Measurements from ENCODE around the gene TOP2B. TPM values are rescaled to one million over a fixed set of nuclear protein-coding genes. Genes with fewer than 3 reads are reported as not detected.

Gene TOP2B
- total and polyA plus RNA-seq, 5 experiments from 2014 or later, result 65.7 to 199 (median 122) TPM

- DNase-seq (no peak), ATAC-seq (no peak)
- no peak overlapping the region for H3K27ac Mint-ChIP-seq
- H3K4me3 Mint-ChIP-seq, result no peak overlapping the region
- H3K27me3 Mint-ChIP-seq, result peaks cover 0 to 17% (median 1%) of the 10 kb centered on the region in 5 donors
- H3K36me3 Mint-ChIP-seq, result no peaks in the 10 kb centered on the region
- no peaks in the 10 kb centered on the region for H3K9me3 Mint-ChIP-seq
- POLR2A ChIA-PET, result no interaction called here
- H3K4me1 Mint-ChIP-seq, result no peaks in the 10 kb centered on the region
These were observed 78.2 kb downstream of the TOP2B start for GRCh38 chr3:25586553-25586952.

GRCh38 chr3:25586167-25586505 lies 78.6 kb downstream of the TOP2B start:
- no peak for ATAC-seq
- Mint-ChIP-seq H3K4me3 (no peak overlapping the region), H3K9me3 (no peaks in the 10 kb centered on the region), H3K27ac (peak overlapping the region in 2 of 10 donors; percentile 5 to 57), H3K4me1 (no peaks in the 10 kb centered on the region), H3K27me3 (peaks cover 0 to 21% (median 1%) of the 10 kb centered on the region in 5 donors), H3K36me3 (no peaks in the 10 kb centered on the region)
- POLR2A ChIA-PET, result no interaction called here
- DNase-seq, result no peak

- Mint-ChIP-seq H3K9me3 (no peaks in the 10 kb centered on the region), H3K36me3 (no peaks in the 10 kb centered on the region), H3K4me3 (no peak overlapping the region), H3K4me1 (no peaks in the 10 kb centered on the region), H3K27me3 (peaks cover 0 to 21% (median 1%) of the 10 kb centered on the region in 5 donors), H3K27ac (peak overlapping the region in 1 of 10 donors; percentile 5)
- POLR2A ChIA-PET, result no interaction called here
- DNase-seq (no peak), ATAC-seq (no peak)
These were observed 79.1 kb downstream of the TOP2B start for GRCh38 chr3:25585361-25586166.

- POLR2A ChIA-PET, result no interaction called here
- H3K36me3 Mint-ChIP-seq, result no peaks in the 10 kb centered on the region
- peak overlapping the region in 2 of 10 donors; percentile 43 to 68 for H3K27ac Mint-ChIP-seq
- H3K9me3 Mint-ChIP-seq, result no peaks in the 10 kb centered on the region
- no peaks in the 10 kb centered on the region for H3K4me1 Mint-ChIP-seq
- H3K4me3 Mint-ChIP-seq, result no peak overlapping the region
- H3K27me3 Mint-ChIP-seq, result peaks cover 1 to 21% (median 2%) of the 10 kb centered on the region in 5 donors
- DNase-seq, result no peak
- ATAC-seq, result no peak
These were observed 80.5 kb downstream of the TOP2B start for GRCh38 chr3:25584011-25584789.

- POLR2A ChIA-PET, result no interaction called here
- Mint-ChIP-seq H3K4me3 (no peak overlapping the region), H3K27ac (no peak overlapping the region), H3K27me3 (peaks cover 1 to 26% (median 3%) of the 10 kb centered on the region in 5 donors), H3K9me3 (no peaks in the 10 kb centered on the region), H3K4me1 (no peaks in the 10 kb centered on the region), H3K36me3 (no peaks in the 10 kb centered on the region)
- ATAC-seq, result no peak
- no peak for DNase-seq
These were observed 81.4 kb downstream of the TOP2B start for GRCh38 chr3:25583343-25583742.

- no peak for DNase-seq
These were observed 82.5 kb downstream of the TOP2B start for GRCh38 chr3:25582242-25582641.

GRCh38 chr3:25581823-25582222 lies 82.9 kb downstream of the TOP2B start:
- H3K4me3 Mint-ChIP-seq, result no peak overlapping the region
- POLR2A ChIA-PET, result no interaction called here
- H3K4me1 Mint-ChIP-seq, result no peaks in the 10 kb centered on the region
- H3K36me3 Mint-ChIP-seq, result no peaks in the 10 kb centered on the region
- DNase-seq, result no peak
- peaks cover 1 to 35% (median 7%) of the 10 kb centered on the region in 5 donors for H3K27me3 Mint-ChIP-seq
- H3K9me3 Mint-ChIP-seq, result no peaks in the 10 kb centered on the region
- H3K27ac Mint-ChIP-seq, result no peak overlapping the region
- no peak for ATAC-seq

More at GRCh38 chr3:25582242-25582641, 82.5 kb downstream of the TOP2B start:
- Mint-ChIP-seq H3K36me3 (no peaks in the 10 kb centered on the region), H3K9me3 (no peaks in the 10 kb centered on the region), H3K4me3 (peak overlapping the region in 1 of 10 donors; percentile 30), H3K27ac (no peak overlapping the region), H3K27me3 (peaks cover 1 to 31% (median 5%) of the 10 kb centered on the region in 5 donors), H3K4me1 (no peaks in the 10 kb centered on the region)
- ATAC-seq, result no peak
- POLR2A ChIA-PET, result no interaction called here

GRCh38 chr3:25581335-25581734 lies 83.4 kb downstream of the TOP2B start:
- no peak overlapping the region for H3K4me3 Mint-ChIP-seq
- no peak for DNase-seq
- H3K27ac Mint-ChIP-seq, result no peak overlapping the region
- H3K9me3 Mint-ChIP-seq, result no peaks in the 10 kb centered on the region
- no peaks in the 10 kb centered on the region for H3K4me1 Mint-ChIP-seq
- POLR2A ChIA-PET, result no interaction called here
- ATAC-seq, result no peak
- no peaks in the 10 kb centered on the region for H3K36me3 Mint-ChIP-seq
- peaks cover 1 to 40% (median 8%) of the 10 kb centered on the region in 5 donors for H3K27me3 Mint-ChIP-seq

- no peak overlapping the region for H3K27ac Mint-ChIP-seq
- ATAC-seq, result no peak
- no peaks in the 10 kb centered on the region for H3K4me1 Mint-ChIP-seq
- H3K36me3 Mint-ChIP-seq, result no peaks in the 10 kb centered on the region
- peaks cover 1 to 41% (median 9%) of the 10 kb centered on the region in 5 donors for H3K27me3 Mint-ChIP-seq
- no peak for DNase-seq
- no peak overlapping the region for H3K4me3 Mint-ChIP-seq
- H3K9me3 Mint-ChIP-seq, result no peaks in the 10 kb centered on the region
- POLR2A ChIA-PET, result no interaction called here
These were observed 84.2 kb downstream of the TOP2B start for GRCh38 chr3:25580534-25580933.

GRCh38 chr3:25578059-25578458 lies 86.6 kb downstream of the TOP2B start:
- H3K9me3 Mint-ChIP-seq, result no peaks in the 10 kb centered on the region
- peaks cover 1 to 39% (median 11%) of the 10 kb centered on the region in 5 donors for H3K27me3 Mint-ChIP-seq
- ATAC-seq (no peak), DNase-seq (no peak)
- H3K4me3 Mint-ChIP-seq, result no peak overlapping the region
- H3K27ac Mint-ChIP-seq, result no peak overlapping the region
- no peaks in the 10 kb centered on the region for H3K36me3 Mint-ChIP-seq
- POLR2A ChIA-PET, result no interaction called here
- no peaks in the 10 kb centered on the region for H3K4me1 Mint-ChIP-seq

- no peaks in the 10 kb centered on the region for H3K9me3 Mint-ChIP-seq
- no peak overlapping the region for H3K4me3 Mint-ChIP-seq
- peaks cover 1 to 28% (median 11%) of the 10 kb centered on the region in 5 donors for H3K27me3 Mint-ChIP-seq
- H3K27ac Mint-ChIP-seq, result no peak overlapping the region
- no peak for ATAC-seq
- DNase-seq, result no peak
- no peaks in the 10 kb centered on the region for H3K36me3 Mint-ChIP-seq
- POLR2A ChIA-PET, result no interaction called here
- H3K4me1 Mint-ChIP-seq, result no peaks in the 10 kb centered on the region
These were observed 87.8 kb downstream of the TOP2B start for GRCh38 chr3:25576831-25577454.

GRCh38 chr3:25576146-25576545 lies 88.6 kb downstream of the TOP2B start:
- H3K27ac Mint-ChIP-seq, result no peak overlapping the region
- H3K9me3 Mint-ChIP-seq, result no peaks in the 10 kb centered on the region
- ATAC-seq (no peak), DNase-seq (no peak)
- POLR2A ChIA-PET, result no interaction called here
- H3K4me3 Mint-ChIP-seq, result no peak overlapping the region
- H3K36me3 Mint-ChIP-seq, result no peaks in the 10 kb centered on the region
- peaks cover 1 to 20% (median 11%) of the 10 kb centered on the region in 5 donors for H3K27me3 Mint-ChIP-seq
- H3K4me1 Mint-ChIP-seq, result no peaks in the 10 kb centered on the region

- Mint-ChIP-seq H3K9me3 (no peaks in the 10 kb centered on the region), H3K27ac (no peak overlapping the region), H3K4me3 (no peak overlapping the region), H3K36me3 (no peaks in the 10 kb centered on the region), H3K27me3 (peaks cover 1 to 19% (median 11%) of the 10 kb centered on the region in 5 donors), H3K4me1 (no peaks in the 10 kb centered on the region)
- ATAC-seq (no peak), DNase-seq (no peak)
- POLR2A ChIA-PET, result no interaction called here
These were observed 89.7 kb downstream of the TOP2B start for GRCh38 chr3:25575001-25575400.
